ENCODE results near the gene DCTN3. TPM values are rescaled to one million over a fixed set of nuclear protein-coding genes. Genes with fewer than 3 reads are reported as not detected.

The DCTN3 gene
- total RNA-seq, 1 donor from 2014 or later = 72.2 TPM

DNA sequence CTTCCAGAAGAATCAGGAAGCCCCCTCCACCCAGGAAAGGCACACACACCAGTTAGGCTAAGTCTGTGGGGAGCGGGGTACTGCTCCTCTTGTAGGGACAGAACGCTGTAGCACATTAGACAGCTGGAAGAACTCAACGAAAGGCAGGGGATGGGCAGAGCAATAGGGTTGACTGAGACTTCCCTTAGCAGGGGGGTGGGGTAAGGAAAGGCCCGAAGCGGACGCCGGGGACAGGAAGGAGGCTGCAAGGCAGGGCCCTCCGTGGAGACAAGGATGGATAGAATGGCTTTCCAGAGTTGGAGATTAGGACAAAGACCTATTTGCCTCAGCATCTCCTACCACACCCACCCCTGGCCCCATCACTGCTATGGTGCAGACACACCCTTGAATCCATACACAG is 45.1 kb downstream of the DCTN3 start:
- intact Hi-C loops (cut with DNase I) = no loop called here
- ATAC-seq (no peak), DNase-seq (no peak)
- Histone ChIP-seq H3K27me3 (ENCODE audit: low read depth) (peaks cover 55% of the 10 kb centered on the region), H3K36me3 (no peaks in the 10 kb centered on the region), H3K4me1 (peaks cover 11% of the 10 kb centered on the region), H3K9me3 (no peaks in the 10 kb centered on the region), H3K27ac (no peak overlapping the region), H3K4me3 (no peak overlapping the region)
- TF ChIP-seq, protein P1, sequence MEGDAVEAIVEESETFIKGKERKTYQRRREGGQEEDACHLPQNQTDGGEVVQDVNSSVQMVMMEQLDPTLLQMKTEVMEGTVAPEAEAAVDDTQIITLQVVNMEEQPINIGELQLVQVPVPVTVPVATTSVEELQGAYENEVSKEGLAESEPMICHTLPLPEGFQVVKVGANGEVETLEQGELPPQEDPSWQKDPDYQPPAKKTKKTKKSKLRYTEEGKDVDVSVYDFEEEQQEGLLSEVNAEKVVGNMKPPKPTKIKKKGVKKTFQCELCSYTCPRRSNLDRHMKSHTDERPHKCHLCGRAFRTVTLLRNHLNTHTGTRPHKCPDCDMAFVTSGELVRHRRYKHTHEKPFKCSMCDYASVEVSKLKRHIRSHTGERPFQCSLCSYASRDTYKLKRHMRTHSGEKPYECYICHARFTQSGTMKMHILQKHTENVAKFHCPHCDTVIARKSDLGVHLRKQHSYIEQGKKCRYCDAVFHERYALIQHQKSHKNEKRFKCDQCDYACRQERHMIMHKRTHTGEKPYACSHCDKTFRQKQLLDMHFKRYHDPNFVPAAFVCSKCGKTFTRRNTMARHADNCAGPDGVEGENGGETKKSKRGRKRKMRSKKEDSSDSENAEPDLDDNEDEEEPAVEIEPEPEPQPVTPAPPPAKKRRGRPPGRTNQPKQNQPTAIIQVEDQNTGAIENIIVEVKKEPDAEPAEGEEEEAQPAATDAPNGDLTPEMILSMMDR (IDR thresholded peaks at IDR 0.05) = no peak

DNA sequence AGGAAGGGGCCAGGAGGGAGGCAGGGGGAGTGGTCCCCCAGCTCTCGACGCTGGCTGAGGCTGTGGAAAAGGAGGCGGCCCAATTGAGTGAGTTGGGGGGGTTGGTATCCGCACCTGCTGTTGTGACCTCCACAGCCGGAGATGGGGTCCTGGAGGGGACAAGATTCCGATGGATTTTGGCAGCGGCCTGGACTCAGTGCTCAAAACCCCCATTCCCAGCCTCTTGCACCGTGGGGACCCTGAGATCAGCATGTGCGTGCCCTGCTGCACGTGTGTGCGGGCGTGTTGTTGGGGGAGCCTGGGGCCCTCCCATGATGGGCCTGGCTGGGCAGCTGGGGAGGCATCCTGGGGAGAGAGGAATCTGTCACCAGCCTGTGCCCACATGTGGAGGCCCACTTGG is 45.7 kb downstream of the DCTN3 start:
- Histone ChIP-seq H3K4me1 (peaks cover 11% of the 10 kb centered on the region), H3K4me3 (no peak overlapping the region), H3K36me3 (no peaks in the 10 kb centered on the region), H3K27me3 (ENCODE audit: low read depth) (peaks cover 49% of the 10 kb centered on the region), H3K27ac (no peak overlapping the region), H3K9me3 (no peaks in the 10 kb centered on the region)
- intact Hi-C loops (cut with DNase I) = no loop called here
- no peak for ATAC-seq
- TF ChIP-seq, protein P1 (IDR thresholded peaks at IDR 0.05) = no peak
- DNase-seq = no peak

DNA sequence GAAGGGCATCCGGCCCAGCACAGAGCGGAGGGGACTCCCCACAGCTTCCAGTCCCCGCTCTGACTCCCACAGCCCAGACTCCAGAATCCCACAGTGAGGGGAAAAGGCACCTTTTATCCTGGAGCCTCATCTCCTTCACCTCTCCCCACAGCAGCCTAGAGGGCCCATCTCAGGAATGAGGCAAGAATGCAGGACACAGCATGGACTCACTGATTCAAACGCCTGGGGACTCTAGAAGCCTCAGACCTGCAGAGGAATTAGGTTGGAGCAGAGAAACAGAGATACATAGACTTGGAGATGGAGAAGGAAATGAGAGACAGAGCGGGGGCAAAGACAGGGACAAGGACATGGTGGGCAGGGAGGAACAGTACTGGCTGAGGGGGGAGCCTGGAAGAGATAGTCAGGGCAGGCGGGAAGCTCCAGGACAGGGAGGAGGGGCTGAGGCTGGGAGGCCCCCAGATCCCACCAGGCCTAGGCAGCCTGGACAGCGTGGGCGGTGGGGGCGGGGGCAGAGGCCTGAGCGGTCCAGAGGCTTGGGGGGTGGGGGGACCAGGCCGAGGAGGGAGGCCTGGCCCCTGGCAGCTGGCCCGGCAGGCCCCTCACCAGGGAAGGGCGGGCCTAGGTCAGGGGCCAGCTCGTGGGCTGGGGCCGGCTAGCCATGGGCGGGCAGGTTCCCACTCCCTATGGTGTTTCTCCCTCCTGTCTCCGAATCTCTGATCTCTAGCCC is 46.5 kb downstream of the DCTN3 start:
- H3K36me3 ChIP-seq = no peaks in the 10 kb centered on the region
- peaks cover 9% of the 10 kb centered on the region for H3K4me1 ChIP-seq
- DNase-seq = no peak
- H3K4me3 ChIP-seq = no peak overlapping the region
- no peak for ATAC-seq
- H3K9me3 ChIP-seq = no peaks in the 10 kb centered on the region
- intact Hi-C loops (cut with DNase I) = no loop called here
- no peak overlapping the region for H3K27ac ChIP-seq
- H3K27me3 ChIP-seq (ENCODE audit: low read depth) = peaks cover 44% of the 10 kb centered on the region
- TF ChIP-seq, protein P1 (IDR thresholded peaks at IDR 0.05) = no peak

- TF ChIP-seq, protein P1 (IDR thresholded peaks at IDR 0.05) = no peak
- DNase-seq (no peak), ATAC-seq (no peak)
- H3K4me3 ChIP-seq = no peak overlapping the region
- H3K36me3 ChIP-seq = no peaks in the 10 kb centered on the region
- H3K27ac ChIP-seq = no peak overlapping the region
- intact Hi-C loops (cut with DNase I) = no loop called here
- H3K9me3 ChIP-seq = no peaks in the 10 kb centered on the region
- peaks cover 36% of the 10 kb centered on the region for H3K27me3 ChIP-seq (ENCODE audit: low read depth)
- H3K4me1 ChIP-seq = no peaks in the 10 kb centered on the region
Observed at GRCh38 chr9:34572628-34573027, 47.7 kb downstream of the DCTN3 start.

- no peaks in the 10 kb centered on the region for H3K36me3 ChIP-seq
- no peaks in the 10 kb centered on the region for H3K4me1 ChIP-seq
- peaks cover 34% of the 10 kb centered on the region for H3K27me3 ChIP-seq (ENCODE audit: low read depth)
- TF ChIP-seq, protein P1 (IDR thresholded peaks at IDR 0.05) = no peak
- DNase-seq = no peak
- no peak overlapping the region for H3K27ac ChIP-seq
- no peak for ATAC-seq
- intact Hi-C loops (cut with DNase I) = no loop called here
- no peak overlapping the region for H3K4me3 ChIP-seq
- H3K9me3 ChIP-seq = no peaks in the 10 kb centered on the region
Observed at GRCh38 chr9:34572092-34572491, 48.2 kb downstream of the DCTN3 start.

All from lower lobe of right lung (tissue), 2 donors.